Peyer's patch (tissue), 4 donors: ENCODE measurements around the gene IRF2.

ENCODE experiments used
- POLR2A ChIP-seq, 2 donors: fragments of 450-650 bp; IDR thresholded peaks; one replicate each; pipeline ENCODE4 v1.5.1; 2017; ENCODE audit warnings: antibody characterized with exemption in 2 of 2, mild to moderate bottlenecking in 2 of 2, moderate library complexity in 2 of 2
- TF ChIP-seq, protein P1 (sequence below), 6 experiments: fragments of 450-650 bp in 4 of 6; fragments of 200-600 bp in 2 of 6; sonication (generic) in 1 of 6; IDR thresholded peaks; one replicate each; pipeline ENCODE4 v1.5.1; 2017 to 2019; ENCODE audit warnings: antibody characterized with exemption in 6 of 6, mild to moderate bottlenecking in 3 of 6, moderate library complexity in 1 of 6

DNA sequence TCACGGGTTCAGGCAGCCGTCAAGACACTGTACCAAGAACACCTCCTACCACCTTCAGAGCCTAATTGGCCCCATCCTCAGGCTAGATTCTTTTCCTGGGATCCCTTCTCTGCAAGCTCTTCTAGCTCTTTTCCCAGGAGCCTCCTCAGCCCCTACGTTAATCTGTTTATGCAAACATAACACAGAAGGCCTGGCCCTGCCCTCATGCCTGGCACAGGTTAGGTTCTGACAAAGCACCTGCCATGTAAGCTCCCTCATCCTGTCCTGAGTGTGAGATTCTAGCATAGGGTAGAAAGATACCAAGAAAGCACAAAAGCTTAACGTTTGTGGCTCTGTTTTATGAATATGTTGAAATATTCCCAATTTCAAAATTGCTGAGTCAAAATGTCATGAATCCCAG is 93.6 kb downstream of the IRF2 start:
- TF ChIP-seq, protein P1, sequence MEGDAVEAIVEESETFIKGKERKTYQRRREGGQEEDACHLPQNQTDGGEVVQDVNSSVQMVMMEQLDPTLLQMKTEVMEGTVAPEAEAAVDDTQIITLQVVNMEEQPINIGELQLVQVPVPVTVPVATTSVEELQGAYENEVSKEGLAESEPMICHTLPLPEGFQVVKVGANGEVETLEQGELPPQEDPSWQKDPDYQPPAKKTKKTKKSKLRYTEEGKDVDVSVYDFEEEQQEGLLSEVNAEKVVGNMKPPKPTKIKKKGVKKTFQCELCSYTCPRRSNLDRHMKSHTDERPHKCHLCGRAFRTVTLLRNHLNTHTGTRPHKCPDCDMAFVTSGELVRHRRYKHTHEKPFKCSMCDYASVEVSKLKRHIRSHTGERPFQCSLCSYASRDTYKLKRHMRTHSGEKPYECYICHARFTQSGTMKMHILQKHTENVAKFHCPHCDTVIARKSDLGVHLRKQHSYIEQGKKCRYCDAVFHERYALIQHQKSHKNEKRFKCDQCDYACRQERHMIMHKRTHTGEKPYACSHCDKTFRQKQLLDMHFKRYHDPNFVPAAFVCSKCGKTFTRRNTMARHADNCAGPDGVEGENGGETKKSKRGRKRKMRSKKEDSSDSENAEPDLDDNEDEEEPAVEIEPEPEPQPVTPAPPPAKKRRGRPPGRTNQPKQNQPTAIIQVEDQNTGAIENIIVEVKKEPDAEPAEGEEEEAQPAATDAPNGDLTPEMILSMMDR (IDR thresholded peaks at IDR 0.05), result no peak
- TF ChIP-seq POLR2A (IDR thresholded peaks at IDR 0.05), result no peak
